ENCODE data around the gene LRRC45. TPM values are rescaled to one million over a fixed set of nuclear protein-coding genes. Genes with fewer than 3 reads are reported as not detected.

LRRC45 gene
- total and polyA plus RNA-seq, 2 experiments from 2014 or later, result 16.1 to 40.7 TPM

- H3K36me3 ChIP-seq (ENCODE audit: insufficient read depth), result no peaks in the 10 kb centered on the region
- Mint-ChIP-seq H3K9me3 (no peaks in the 10 kb centered on the region), H3K36me3 (ENCODE audit: low read depth) (peaks cover 8% of the 10 kb centered on the region), H3K4me1 (peaks cover 4% of the 10 kb centered on the region; the same call in 2 of the 3 replicates), H3K27me3 (ENCODE audit: insufficient read depth, low read depth, poor library complexity) (peaks cover 10% of the 10 kb centered on the region), H3K4me3 (no peak overlapping the region), H3K27ac (no peak overlapping the region)
- H2AFZ ChIP-seq, result no peak overlapping the region
- no peaks in the 10 kb centered on the region for H3K4me1 ChIP-seq (ENCODE audit: insufficient read depth)
- no peak overlapping the region for H3K27ac ChIP-seq (ENCODE audit: low read depth)
- H3K4me2 ChIP-seq, result no peak overlapping the region
- H3K27me3 ChIP-seq (ENCODE audit: insufficient read depth), result no peaks in the 10 kb centered on the region
- DNase-seq (ENCODE audit: low spot score) (peak; percentile 20), ATAC-seq (no peak)
- H4K20me1 ChIP-seq (replicated peaks; ENCODE audit: insufficient read depth), result no peaks in the 10 kb centered on the region
- H3K79me2 ChIP-seq (replicated peaks; ENCODE audit: insufficient read depth), result no peaks in the 10 kb centered on the region
- H3K9me2 ChIP-seq (ENCODE audit: insufficient read depth), result no peaks in the 10 kb centered on the region
- TF ChIP-seq, protein P1, sequence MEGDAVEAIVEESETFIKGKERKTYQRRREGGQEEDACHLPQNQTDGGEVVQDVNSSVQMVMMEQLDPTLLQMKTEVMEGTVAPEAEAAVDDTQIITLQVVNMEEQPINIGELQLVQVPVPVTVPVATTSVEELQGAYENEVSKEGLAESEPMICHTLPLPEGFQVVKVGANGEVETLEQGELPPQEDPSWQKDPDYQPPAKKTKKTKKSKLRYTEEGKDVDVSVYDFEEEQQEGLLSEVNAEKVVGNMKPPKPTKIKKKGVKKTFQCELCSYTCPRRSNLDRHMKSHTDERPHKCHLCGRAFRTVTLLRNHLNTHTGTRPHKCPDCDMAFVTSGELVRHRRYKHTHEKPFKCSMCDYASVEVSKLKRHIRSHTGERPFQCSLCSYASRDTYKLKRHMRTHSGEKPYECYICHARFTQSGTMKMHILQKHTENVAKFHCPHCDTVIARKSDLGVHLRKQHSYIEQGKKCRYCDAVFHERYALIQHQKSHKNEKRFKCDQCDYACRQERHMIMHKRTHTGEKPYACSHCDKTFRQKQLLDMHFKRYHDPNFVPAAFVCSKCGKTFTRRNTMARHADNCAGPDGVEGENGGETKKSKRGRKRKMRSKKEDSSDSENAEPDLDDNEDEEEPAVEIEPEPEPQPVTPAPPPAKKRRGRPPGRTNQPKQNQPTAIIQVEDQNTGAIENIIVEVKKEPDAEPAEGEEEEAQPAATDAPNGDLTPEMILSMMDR (conservative IDR thresholded peaks at IDR 0.05; ENCODE audit: low read depth in 2 of 2), result peak in 1 of 2 experiments; percentile 16; a peak in 1 of 4 replicates
- TF ChIP-seq CREB1 (CRISPR knock-in tag; IDR thresholded peaks at IDR 0.05; ENCODE audit: low read depth), result no peak
- TF ChIP-seq, protein P2, sequence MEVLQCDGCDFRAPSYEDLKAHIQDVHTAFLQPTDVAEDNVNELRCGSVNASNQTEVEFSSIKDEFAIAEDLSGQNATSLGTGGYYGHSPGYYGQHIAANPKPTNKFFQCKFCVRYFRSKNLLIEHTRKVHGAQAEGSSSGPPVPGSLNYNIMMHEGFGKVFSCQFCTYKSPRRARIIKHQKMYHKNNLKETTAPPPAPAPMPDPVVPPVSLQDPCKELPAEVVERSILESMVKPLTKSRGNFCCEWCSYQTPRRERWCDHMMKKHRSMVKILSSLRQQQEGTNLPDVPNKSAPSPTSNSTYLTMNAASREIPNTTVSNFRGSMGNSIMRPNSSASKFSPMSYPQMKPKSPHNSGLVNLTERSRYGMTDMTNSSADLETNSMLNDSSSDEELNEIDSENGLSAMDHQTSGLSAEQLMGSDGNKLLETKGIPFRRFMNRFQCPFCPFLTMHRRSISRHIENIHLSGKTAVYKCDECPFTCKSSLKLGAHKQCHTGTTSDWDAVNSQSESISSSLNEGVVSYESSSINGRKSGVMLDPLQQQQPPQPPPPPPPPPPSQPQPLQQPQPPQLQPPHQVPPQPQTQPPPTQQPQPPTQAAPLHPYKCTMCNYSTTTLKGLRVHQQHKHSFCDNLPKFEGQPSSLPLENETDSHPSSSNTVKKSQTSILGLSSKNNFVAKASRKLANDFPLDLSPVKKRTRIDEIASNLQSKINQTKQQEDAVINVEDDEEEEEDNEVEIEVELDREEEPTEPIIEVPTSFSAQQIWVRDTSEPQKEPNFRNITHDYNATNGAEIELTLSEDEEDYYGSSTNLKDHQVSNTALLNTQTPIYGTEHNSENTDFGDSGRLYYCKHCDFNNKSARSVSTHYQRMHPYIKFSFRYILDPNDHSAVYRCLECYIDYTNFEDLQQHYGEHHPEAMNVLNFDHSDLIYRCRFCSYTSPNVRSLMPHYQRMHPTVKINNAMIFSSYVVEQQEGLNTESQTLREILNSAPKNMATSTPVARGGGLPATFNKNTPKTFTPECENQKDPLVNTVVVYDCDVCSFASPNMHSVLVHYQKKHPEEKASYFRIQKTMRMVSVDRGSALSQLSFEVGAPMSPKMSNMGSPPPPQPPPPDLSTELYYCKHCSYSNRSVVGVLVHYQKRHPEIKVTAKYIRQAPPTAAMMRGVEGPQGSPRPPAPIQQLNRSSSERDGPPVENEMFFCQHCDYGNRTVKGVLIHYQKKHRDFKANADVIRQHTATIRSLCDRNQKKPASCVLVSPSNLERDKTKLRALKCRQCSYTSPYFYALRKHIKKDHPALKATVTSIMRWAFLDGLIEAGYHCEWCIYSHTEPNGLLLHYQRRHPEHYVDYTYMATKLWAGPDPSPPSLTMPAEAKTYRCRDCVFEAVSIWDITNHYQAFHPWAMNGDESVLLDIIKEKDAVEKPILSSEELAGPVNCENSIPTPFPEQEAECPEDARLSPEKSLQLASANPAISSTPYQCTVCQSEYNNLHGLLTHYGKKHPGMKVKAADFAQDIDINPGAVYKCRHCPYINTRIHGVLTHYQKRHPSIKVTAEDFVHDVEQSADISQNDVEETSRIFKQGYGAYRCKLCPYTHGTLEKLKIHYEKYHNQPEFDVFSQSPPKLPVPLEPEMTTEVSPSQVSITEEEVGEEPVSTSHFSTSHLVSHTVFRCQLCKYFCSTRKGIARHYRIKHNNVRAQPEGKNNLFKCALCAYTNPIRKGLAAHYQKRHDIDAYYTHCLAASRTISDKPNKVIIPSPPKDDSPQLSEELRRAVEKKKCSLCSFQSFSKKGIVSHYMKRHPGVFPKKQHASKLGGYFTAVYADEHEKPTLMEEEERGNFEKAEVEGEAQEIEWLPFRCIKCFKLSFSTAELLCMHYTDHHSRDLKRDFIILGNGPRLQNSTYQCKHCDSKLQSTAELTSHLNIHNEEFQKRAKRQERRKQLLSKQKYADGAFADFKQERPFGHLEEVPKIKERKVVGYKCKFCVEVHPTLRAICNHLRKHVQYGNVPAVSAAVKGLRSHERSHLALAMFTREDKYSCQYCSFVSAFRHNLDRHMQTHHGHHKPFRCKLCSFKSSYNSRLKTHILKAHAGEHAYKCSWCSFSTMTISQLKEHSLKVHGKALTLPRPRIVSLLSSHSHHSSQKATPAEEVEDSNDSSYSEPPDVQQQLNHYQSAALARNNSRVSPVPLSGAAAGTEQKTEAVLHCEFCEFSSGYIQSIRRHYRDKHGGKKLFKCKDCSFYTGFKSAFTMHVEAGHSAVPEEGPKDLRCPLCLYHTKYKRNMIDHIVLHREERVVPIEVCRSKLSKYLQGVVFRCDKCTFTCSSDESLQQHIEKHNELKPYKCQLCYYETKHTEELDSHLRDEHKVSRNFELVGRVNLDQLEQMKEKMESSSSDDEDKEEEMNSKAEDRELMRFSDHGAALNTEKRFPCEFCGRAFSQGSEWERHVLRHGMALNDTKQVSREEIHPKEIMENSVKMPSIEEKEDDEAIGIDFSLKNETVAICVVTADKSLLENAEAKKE (CRISPR knock-in tag; IDR thresholded peaks at IDR 0.05), result no peak
- no peak overlapping the region for H3K4me3 ChIP-seq
- H3F3A ChIP-seq (replicated peaks; ENCODE audit: low read depth), result peaks cover 7% of the 10 kb centered on the region; the same call in 1 of the 2 replicates
Measured at GRCh38 chr17:82062076-82062983, 39.2 kb downstream of the LRRC45 start.
